Hepatocyte (in vitro differentiated cells): ENCODE data around the gene ZFX.

ENCODE experiments used
- EZH2phosphoT487 ChIP-seq: fragments of 200-600 bp; sonication (generic); IDR thresholded peaks from one replicate; pipeline ENCODE4 v1.6.1; 2018; ENCODE audit warnings: antibody characterized with exemption, mild to moderate bottlenecking, low read depth, moderate library complexity; ENCODE audit not compliant: unreplicated experiment, severe bottlenecking
- TF ChIP-seq, protein P1 (sequence below): fragments of 200-600 bp; sonication (generic); IDR thresholded peaks from 2 replicates; pipeline ENCODE4 v1.5.1; 2016; ENCODE audit warnings: antibody characterized with exemption, mild to moderate bottlenecking; ENCODE audit not compliant: poor library complexity

DNA sequence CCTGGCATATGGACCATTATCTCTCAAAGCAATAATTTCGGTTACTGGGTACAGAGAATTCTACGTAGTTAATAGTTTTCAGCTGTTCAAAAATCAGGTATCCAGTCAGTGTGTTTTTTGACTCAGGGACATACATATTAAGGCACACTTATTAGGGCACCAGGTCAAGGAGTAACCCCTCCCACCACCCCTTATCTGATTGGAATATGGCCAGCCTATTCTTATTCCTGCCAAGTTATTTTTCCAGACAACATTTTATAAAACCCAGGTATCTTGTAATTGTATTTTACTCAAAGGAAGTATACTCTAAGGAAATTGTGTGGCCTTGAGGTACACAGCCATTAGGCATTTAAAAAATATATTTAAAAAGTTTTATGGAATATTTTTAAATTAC lies 4.3 kb downstream of the ZFX start:
- TF ChIP-seq, protein P1, sequence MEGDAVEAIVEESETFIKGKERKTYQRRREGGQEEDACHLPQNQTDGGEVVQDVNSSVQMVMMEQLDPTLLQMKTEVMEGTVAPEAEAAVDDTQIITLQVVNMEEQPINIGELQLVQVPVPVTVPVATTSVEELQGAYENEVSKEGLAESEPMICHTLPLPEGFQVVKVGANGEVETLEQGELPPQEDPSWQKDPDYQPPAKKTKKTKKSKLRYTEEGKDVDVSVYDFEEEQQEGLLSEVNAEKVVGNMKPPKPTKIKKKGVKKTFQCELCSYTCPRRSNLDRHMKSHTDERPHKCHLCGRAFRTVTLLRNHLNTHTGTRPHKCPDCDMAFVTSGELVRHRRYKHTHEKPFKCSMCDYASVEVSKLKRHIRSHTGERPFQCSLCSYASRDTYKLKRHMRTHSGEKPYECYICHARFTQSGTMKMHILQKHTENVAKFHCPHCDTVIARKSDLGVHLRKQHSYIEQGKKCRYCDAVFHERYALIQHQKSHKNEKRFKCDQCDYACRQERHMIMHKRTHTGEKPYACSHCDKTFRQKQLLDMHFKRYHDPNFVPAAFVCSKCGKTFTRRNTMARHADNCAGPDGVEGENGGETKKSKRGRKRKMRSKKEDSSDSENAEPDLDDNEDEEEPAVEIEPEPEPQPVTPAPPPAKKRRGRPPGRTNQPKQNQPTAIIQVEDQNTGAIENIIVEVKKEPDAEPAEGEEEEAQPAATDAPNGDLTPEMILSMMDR: no peak
- no peak for TF ChIP-seq EZH2phosphoT487
